Upper lobe of right lung (tissue), 1 donor: ENCODE data around the gene TBCD. TPM values are rescaled to one million over a fixed set of nuclear protein-coding genes. Genes with fewer than 3 reads are reported as not detected.

Experiments
- ATAC-seq: fragments of 200-7000 bp; cut with Tn5 transposase; one replicate; pipeline ENCODE4 v1.9.1; 2020; ENCODE audit warnings: mild to moderate bottlenecking, moderate library complexity
- DNase-seq: peaks from one replicate; pipeline ENCODE4 v3.0.0-alpha.2; 2020
- H3K27ac ChIP-seq: fragments of 200-600 bp; one replicate; pipeline ENCODE4 v1.8.0; 2022
- H3K27me3 ChIP-seq: fragments of 200-600 bp; one replicate; pipeline ENCODE4 v1.8.0; 2022; ENCODE audit warnings: mild to moderate bottlenecking
- H3K36me3 ChIP-seq: fragments of 200-600 bp; one replicate; pipeline ENCODE4 v1.8.0; 2022
- H3K4me1 ChIP-seq: fragments of 200-600 bp; one replicate; pipeline ENCODE4 v1.8.0; 2022
- H3K4me3 ChIP-seq: fragments of 200-600 bp; one replicate; pipeline ENCODE4 v1.8.0; 2022; ENCODE audit warnings: mild to moderate bottlenecking
- H3K9me3 ChIP-seq: fragments of 200-600 bp; one replicate; pipeline ENCODE4 v1.8.0; 2022
- intact Hi-C: fragments of 100-400 bp; cut with DNase I; formaldehyde crosslinking; loops from one replicate; pipeline ENCODE4 v1.11.0; 2022
- total RNA-seq: library from RNA; stranded (reverse); fragmentation: NEBNext Ultra II Directional; extraction: Animal tissue kit (Norgen Biotek cat#: 25700); gene quantifications from one replicate; pipeline ENCODE4 v1.2.1, GENCODE V29; 2021
- TF ChIP-seq, protein P1 (sequence below): fragments of 200-600 bp; IDR thresholded peaks from one replicate; pipeline ENCODE4 v1.8.0; 2022; ENCODE audit warnings: antibody characterized with exemption
- donor health status: DM: no; HTN: yes; CAD: no; lungs with severe emphysema.

The TBCD gene
- total RNA-seq, 1 donor from 2014 or later = 84.5 TPM

DNA sequence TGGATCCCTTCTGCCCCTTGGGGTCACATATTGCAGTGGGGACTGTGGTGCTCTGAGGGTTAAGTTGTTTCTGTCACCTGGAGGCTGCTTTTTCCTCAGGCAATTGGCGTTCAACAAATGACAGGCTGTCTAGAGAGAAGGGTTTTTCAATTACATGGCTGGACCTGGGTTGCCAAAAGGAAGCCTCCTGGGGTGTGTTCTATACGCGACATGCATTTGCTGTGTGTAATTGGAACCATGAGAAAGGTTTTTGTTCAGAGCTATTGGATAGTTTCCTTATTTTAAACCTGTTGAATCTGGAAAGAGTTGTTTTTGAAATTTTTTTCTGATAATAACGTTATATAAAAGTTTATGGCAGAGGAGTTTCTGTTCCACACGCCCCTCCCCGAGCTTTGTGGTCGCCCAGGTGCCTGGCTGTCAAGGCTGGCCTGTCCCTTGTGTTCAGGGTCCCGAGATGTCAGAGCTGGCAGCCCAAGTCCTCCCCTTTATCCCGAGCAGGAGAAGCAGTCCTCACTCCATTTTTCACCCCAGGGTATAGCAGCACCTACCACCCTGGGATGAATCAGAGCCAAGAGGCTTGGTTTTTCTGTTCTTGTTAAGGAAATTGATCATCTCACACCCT, 114.0 kb downstream of the TBCD start:
- intact Hi-C loops = no loop called here
- H3K27ac ChIP-seq = no peak overlapping the region
- H3K27me3 ChIP-seq = no peaks in the 10 kb centered on the region
- no peak for ATAC-seq
- H3K36me3 ChIP-seq = peaks cover 4% of the 10 kb centered on the region
- H3K4me3 ChIP-seq = no peak overlapping the region
- no peak for DNase-seq
- H3K4me1 ChIP-seq = peaks cover 7% of the 10 kb centered on the region
- TF ChIP-seq, protein P1, sequence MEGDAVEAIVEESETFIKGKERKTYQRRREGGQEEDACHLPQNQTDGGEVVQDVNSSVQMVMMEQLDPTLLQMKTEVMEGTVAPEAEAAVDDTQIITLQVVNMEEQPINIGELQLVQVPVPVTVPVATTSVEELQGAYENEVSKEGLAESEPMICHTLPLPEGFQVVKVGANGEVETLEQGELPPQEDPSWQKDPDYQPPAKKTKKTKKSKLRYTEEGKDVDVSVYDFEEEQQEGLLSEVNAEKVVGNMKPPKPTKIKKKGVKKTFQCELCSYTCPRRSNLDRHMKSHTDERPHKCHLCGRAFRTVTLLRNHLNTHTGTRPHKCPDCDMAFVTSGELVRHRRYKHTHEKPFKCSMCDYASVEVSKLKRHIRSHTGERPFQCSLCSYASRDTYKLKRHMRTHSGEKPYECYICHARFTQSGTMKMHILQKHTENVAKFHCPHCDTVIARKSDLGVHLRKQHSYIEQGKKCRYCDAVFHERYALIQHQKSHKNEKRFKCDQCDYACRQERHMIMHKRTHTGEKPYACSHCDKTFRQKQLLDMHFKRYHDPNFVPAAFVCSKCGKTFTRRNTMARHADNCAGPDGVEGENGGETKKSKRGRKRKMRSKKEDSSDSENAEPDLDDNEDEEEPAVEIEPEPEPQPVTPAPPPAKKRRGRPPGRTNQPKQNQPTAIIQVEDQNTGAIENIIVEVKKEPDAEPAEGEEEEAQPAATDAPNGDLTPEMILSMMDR = no peak
- H3K9me3 ChIP-seq = no peaks in the 10 kb centered on the region

DNA sequence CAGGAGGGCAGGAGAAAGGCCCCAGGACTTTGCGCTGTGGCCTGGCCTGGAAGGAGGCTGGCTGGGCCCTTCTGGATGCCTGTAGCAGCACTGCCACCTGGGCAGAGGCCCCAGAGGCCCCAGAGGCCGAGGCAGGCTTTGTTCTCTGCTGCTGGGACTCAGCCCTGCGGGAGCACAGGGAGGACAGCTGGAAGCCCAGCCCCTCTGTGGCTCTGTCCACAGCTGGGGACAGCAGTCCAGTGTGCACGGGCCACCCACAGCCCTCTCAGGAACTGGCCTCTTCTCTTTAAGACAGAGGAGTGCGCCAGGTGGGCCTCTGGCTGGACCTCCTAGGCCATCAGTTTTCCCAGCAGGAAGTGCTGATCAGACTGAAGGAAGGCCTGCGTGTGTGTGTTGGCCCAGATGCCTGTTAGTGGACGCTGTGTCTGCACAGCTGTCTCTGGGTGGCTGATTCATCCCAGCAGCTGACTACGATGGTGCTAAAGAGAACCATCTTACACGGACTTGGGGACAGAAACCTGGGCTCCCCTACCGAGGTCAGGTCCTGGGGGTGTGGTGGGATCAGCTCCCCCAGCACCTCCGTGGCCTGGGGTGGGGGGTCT, 114.8 kb downstream of the TBCD start:
- no peak overlapping the region for H3K4me3 ChIP-seq
- peaks cover 7% of the 10 kb centered on the region for H3K4me1 ChIP-seq
- no peaks in the 10 kb centered on the region for H3K9me3 ChIP-seq
- intact Hi-C loops = no loop called here
- H3K27me3 ChIP-seq = no peaks in the 10 kb centered on the region
- ATAC-seq = no peak
- TF ChIP-seq, protein P1 = no peak
- H3K36me3 ChIP-seq = peaks cover 12% of the 10 kb centered on the region
- H3K27ac ChIP-seq = peak overlapping the region; percentile 27
- no peak for DNase-seq

DNA sequence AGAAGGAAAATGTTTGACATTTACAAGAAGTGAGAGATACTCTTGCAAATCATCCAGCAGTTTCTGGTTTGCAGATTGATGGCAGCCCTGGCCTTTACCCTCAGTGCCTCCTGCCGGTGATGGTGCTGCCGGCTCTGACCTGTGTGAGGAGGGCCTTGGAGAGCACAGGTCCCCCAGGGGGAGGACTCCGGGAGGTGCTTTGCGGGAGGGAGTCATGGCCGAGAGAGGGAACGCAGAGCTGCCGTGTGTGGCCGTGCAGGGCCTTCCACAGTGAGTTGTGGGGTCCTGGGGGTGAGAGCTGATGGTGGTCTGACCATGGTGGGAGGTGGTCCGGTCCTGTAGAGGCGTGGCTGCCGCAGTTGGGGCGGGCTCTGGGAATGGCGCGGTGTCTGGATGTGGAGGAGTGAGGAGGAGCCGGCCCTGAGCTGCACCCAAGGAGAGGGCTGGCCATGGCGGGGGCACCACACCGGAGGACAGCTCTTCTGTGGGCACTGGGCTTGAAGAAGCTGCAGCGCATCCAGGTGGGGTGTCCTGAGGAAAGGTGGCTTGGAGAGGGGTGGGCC, 116.0 kb downstream of the TBCD start:
- DNase-seq = no peak
- no peak for ATAC-seq
- peaks cover 7% of the 10 kb centered on the region for H3K4me1 ChIP-seq
- TF ChIP-seq, protein P1 = no peak
- no peaks in the 10 kb centered on the region for H3K9me3 ChIP-seq
- peaks cover 14% of the 10 kb centered on the region for H3K36me3 ChIP-seq
- H3K27ac ChIP-seq = no peak overlapping the region
- intact Hi-C loops = no loop called here
- no peak overlapping the region for H3K4me3 ChIP-seq
- H3K27me3 ChIP-seq = no peaks in the 10 kb centered on the region

DNA sequence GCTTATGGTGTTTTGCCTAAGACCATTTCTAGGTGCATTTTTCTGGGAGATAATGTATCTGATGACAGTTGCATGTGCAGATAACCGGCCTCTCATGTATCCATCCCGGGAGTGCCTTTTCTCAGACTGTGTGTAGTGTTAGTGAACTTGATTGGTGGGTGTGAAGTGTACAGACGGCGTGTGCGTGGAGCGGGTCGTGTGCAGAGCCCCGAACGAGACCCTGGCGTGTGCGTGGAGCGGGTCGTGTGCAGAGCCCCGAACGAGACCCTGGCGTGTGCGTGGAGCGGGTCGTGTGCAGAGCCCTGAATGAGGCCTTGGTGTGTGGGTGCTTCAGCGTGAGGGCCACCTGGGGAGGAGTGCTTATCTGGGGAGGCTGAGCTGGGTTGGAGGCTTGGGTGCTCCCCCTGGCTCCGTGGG, 116.9 kb downstream of the TBCD start:
- Histone ChIP-seq H3K4me1 (peaks cover 7% of the 10 kb centered on the region), H3K9me3 (no peaks in the 10 kb centered on the region), H3K36me3 (peaks cover 14% of the 10 kb centered on the region), H3K27ac (no peak overlapping the region), H3K4me3 (no peak overlapping the region), H3K27me3 (no peaks in the 10 kb centered on the region)
- ATAC-seq (no peak), DNase-seq (no peak)
- intact Hi-C loops = no loop called here
- TF ChIP-seq, protein P1 = no peak

DNA sequence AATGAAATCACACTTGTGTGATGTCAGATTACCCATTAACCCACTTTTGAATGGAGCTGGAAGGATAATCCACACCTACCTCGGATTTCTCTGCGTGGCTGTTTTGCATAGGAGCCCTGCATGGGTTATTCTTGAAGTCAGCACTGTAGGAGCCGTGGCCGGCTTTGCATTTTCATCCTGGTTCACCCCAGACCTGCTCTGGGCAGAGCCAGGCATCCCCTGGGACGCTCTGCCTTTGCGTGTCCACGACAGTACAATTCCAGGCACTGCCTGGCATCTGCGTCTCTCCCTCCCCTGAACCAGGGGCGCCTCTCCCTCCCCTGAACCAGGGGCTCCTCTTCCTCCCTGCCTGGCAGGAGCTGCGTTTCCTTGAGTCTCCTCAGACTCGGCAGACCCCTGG, 117.7 kb downstream of the TBCD start:
- H3K27me3 ChIP-seq = no peaks in the 10 kb centered on the region
- H3K4me3 ChIP-seq = no peak overlapping the region
- peaks cover 14% of the 10 kb centered on the region for H3K36me3 ChIP-seq
- DNase-seq (no peak), ATAC-seq (no peak)
- peaks cover 11% of the 10 kb centered on the region for H3K4me1 ChIP-seq
- intact Hi-C loops = no loop called here
- TF ChIP-seq, protein P1 = no peak
- H3K27ac ChIP-seq = no peak overlapping the region
- no peaks in the 10 kb centered on the region for H3K9me3 ChIP-seq
